WTC11 (cell line): ENCODE measurements around the gene CSHL1. TPM values are rescaled to one million over a fixed set of nuclear protein-coding genes. Genes with fewer than 3 reads are reported as not detected.

Source experiments
- ATAC-seq: fragments of 200-7000 bp; cut with Tn5 transposase; 2 replicates; pipeline ENCODE4 v1.10.0; 2021; ENCODE audit warnings: mild to moderate bottlenecking, moderate library complexity
- CTCF ChIA-PET: fragments of 300-600 bp; sonication (Branson Sonifier 250); formaldehyde crosslinking; loops from one replicate; lab custom pipeline; 2021; ENCODE audit warnings: antibody characterized with exemption; lab: Charles Lee
- POLR2A ChIA-PET: fragments of 350-600 bp; sonication (Branson Sonifier 250); formaldehyde crosslinking; loops from one replicate; lab custom pipeline; 2021; ENCODE audit warnings: antibody characterized with exemption; lab: Charles Lee
- DNase-seq: peaks from one replicate; pipeline ENCODE4 v3.0.0; 2021; ENCODE audit warnings: low spot score
- H3K27ac Mint-ChIP-seq: 2 replicates; pipeline ENCODE4 v1.8.0; 2021; ENCODE audit warnings: mixed read lengths
- H3K27me3 Mint-ChIP-seq: 2 replicates; pipeline ENCODE4 v1.8.0; 2021; ENCODE audit warnings: low read depth, mild to moderate bottlenecking, moderate library complexity, mixed read lengths
- H3K36me3 Mint-ChIP-seq: 2 replicates; pipeline ENCODE4 v1.8.0; 2021; ENCODE audit warnings: mixed read lengths
- H3K4me1 Mint-ChIP-seq: 2 replicates; pipeline ENCODE4 v1.8.0; 2022; ENCODE audit warnings: mixed read lengths
- H3K4me3 Mint-ChIP-seq: 2 replicates; pipeline ENCODE4 v1.8.0; 2021; ENCODE audit warnings: mild to moderate bottlenecking, moderate library complexity, mixed read lengths
- H3K9me3 Mint-ChIP-seq: 2 replicates; pipeline ENCODE4 v1.8.0; 2021; ENCODE audit warnings: mixed read lengths
- AR ChIP-seq: fragments of 250-450 bp; sonication (Bioruptor Pico); IDR thresholded peaks from 2 replicates; pipeline ENCODE4 v1.9.0; 2021; ENCODE audit warnings: mild to moderate bottlenecking
- ATF3 ChIP-seq: sonication (generic); formaldehyde crosslinking; conservative IDR thresholded peaks from 2 replicates; pipeline ENCODE4 v1.8.1; 2022; ENCODE audit warnings: mild to moderate bottlenecking, missing genetic modification reagents
- CREB1 ChIP-seq: sonication (generic); formaldehyde crosslinking; IDR thresholded peaks from 2 replicates; pipeline ENCODE4 v1.8.0; 2023; ENCODE audit warnings: mild to moderate bottlenecking, missing genetic modification reagents
- CREM ChIP-seq: sonication (generic); formaldehyde crosslinking; IDR thresholded peaks from 2 replicates; pipeline ENCODE4 v1.8.1; 2022; ENCODE audit warnings: mild to moderate bottlenecking, missing genetic modification reagents, moderate library complexity
- E2F1 ChIP-seq: sonication (generic); formaldehyde crosslinking; IDR thresholded peaks from 2 replicates; pipeline ENCODE4 v1.8.0; 2022; ENCODE audit warnings: mild to moderate bottlenecking, missing genetic modification reagents
- E2F5 ChIP-seq: sonication (generic); formaldehyde crosslinking; IDR thresholded peaks from 2 replicates; pipeline ENCODE4 v1.8.1; 2022; ENCODE audit warnings: mild to moderate bottlenecking, moderate library complexity, missing genetic modification reagents
- ELF4 ChIP-seq: sonication (generic); formaldehyde crosslinking; IDR thresholded peaks from 2 replicates; pipeline ENCODE4 v1.8.1; 2022; ENCODE audit warnings: low read depth, mild to moderate bottlenecking, moderate library complexity, missing genetic modification reagents
- EMX1 ChIP-seq: fragments of 250-450 bp; sonication (Bioruptor Pico); IDR thresholded peaks from 2 replicates; pipeline ENCODE4 v1.8.0; 2021; ENCODE audit warnings: mild to moderate bottlenecking
- ERG ChIP-seq: fragments of 250-450 bp; sonication (Bioruptor Pico); IDR thresholded peaks from 2 replicates; pipeline ENCODE4 v1.8.0; 2021; ENCODE audit warnings: mild to moderate bottlenecking
- FOXJ3 ChIP-seq: sonication (generic); formaldehyde crosslinking; IDR thresholded peaks from 2 replicates; pipeline ENCODE4 v1.9.0; 2021; ENCODE audit warnings: missing genetic modification reagents, mild to moderate bottlenecking, borderline replicate concordance
- GABPB1 ChIP-seq: sonication (generic); formaldehyde crosslinking; IDR thresholded peaks from 2 replicates; pipeline ENCODE4 v1.8.1; 2023; ENCODE audit warnings: mild to moderate bottlenecking, missing genetic modification reagents
- NFE2L1 ChIP-seq: sonication (generic); formaldehyde crosslinking; IDR thresholded peaks from 2 replicates; pipeline ENCODE4 v1.8.1; 2023; ENCODE audit warnings: missing genetic modification reagents
- NR2C2 ChIP-seq: sonication (generic); formaldehyde crosslinking; IDR thresholded peaks from 2 replicates; pipeline ENCODE4 v1.8.0; 2022; ENCODE audit warnings: mild to moderate bottlenecking, missing genetic modification reagents
- RELA ChIP-seq: sonication (generic); formaldehyde crosslinking; IDR thresholded peaks from 2 replicates; pipeline ENCODE4 v1.8.1; 2022; ENCODE audit warnings: missing genetic modification reagents, mild to moderate bottlenecking, borderline replicate concordance
- SMAD4 ChIP-seq: sonication (generic); formaldehyde crosslinking; IDR thresholded peaks from 2 replicates; pipeline ENCODE4 v1.8.0; 2022; ENCODE audit warnings: mild to moderate bottlenecking, missing genetic modification reagents
- SOX15 ChIP-seq: fragments of 250-450 bp; sonication (Bioruptor Pico); IDR thresholded peaks from 2 replicates; pipeline ENCODE4 v1.9.0; 2021; ENCODE audit warnings: mild to moderate bottlenecking
- SP1 ChIP-seq: sonication (generic); formaldehyde crosslinking; conservative IDR thresholded peaks from 2 replicates; pipeline ENCODE4 v1.8.1; 2022; ENCODE audit warnings: missing genetic modification reagents
- TEAD4 ChIP-seq: sonication (generic); formaldehyde crosslinking; IDR thresholded peaks from 2 replicates; pipeline ENCODE4 v1.8.0; 2022; ENCODE audit warnings: mild to moderate bottlenecking, missing genetic modification reagents
- ZBTB43 ChIP-seq: sonication (generic); formaldehyde crosslinking; IDR thresholded peaks from 2 replicates; pipeline ENCODE4 v1.8.1; 2023; ENCODE audit warnings: mild to moderate bottlenecking, missing genetic modification reagents
- ZNF121 ChIP-seq: sonication (generic); formaldehyde crosslinking; IDR thresholded peaks from 2 replicates; pipeline ENCODE4 v1.8.0; 2023; ENCODE audit warnings: missing genetic modification reagents
- ZNF138 ChIP-seq: sonication (generic); formaldehyde crosslinking; conservative IDR thresholded peaks from 2 replicates; pipeline ENCODE4 v1.8.1; 2022; ENCODE audit warnings: mild to moderate bottlenecking, moderate library complexity, missing genetic modification reagents
- ZNF512 ChIP-seq: sonication (generic); formaldehyde crosslinking; IDR thresholded peaks from 2 replicates; pipeline ENCODE4 v1.8.1; 2022; ENCODE audit warnings: missing genetic modification reagents, borderline replicate concordance
- ZNF671 ChIP-seq: fragments of 250-450 bp; sonication (Bioruptor Pico); IDR thresholded peaks from 2 replicates; pipeline ENCODE4 v1.8.0; 2021; ENCODE audit warnings: mild to moderate bottlenecking
- ZSCAN18 ChIP-seq: fragments of 250-450 bp; sonication (Bioruptor Pico); IDR thresholded peaks from 2 replicates; pipeline ENCODE4 v2.1.2; 2022; ENCODE audit warnings: mild to moderate bottlenecking, moderate library complexity
- total RNA-seq: library from RNA; stranded (reverse); gene quantifications from 3 replicates; pipeline ENCODE4 v1.2.3, GENCODE V29; 2021

The CSHL1 gene
- total RNA-seq, 1 experiment from 2014 or later = not detected

GRCh38 chr17:63939884-63940283 is 28.8 kb upstream of the CSHL1 start (continued):
- TF ChIP-seq SOX15 (CRISPR knock-in tag) = no peak
- TF ChIP-seq TEAD4 (CRISPR knock-in tag) = no peak
- TF ChIP-seq ZNF121 (CRISPR knock-in tag) = no peak
- TF ChIP-seq NR2C2 = no peak

GRCh38 chr17:63939401-63939800 is 28.3 kb upstream of the CSHL1 start:
- Mint-ChIP-seq H3K36me3 (no peaks in the 10 kb centered on the region; the same call in 1 of the 2 replicates), H3K9me3 (no peaks in the 10 kb centered on the region), H3K4me3 (no peak overlapping the region), H3K27me3 (no peaks in the 10 kb centered on the region; the same call in 1 of the 2 replicates)
- POLR2A ChIA-PET = interaction anchor here (1.0 kb wide), 1 partner anchor 22 kb away, joined by 3 read pairs; no protein-coding TSS in a partner anchor
- TF ChIP-seq SP1 (CRISPR knock-in tag) = no peak
- no peak for TF ChIP-seq ZNF512 (CRISPR knock-in tag)
- no peak for TF ChIP-seq ZNF671 (CRISPR knock-in tag)
- TF ChIP-seq, all 79 proteins: peak for 0
- Mint-ChIP-seq H3K27ac (no peak overlapping the region), H3K4me1 (peaks cover 5% of the 10 kb centered on the region)
- DNase-seq (no peak), ATAC-seq (no peak)
- CTCF ChIA-PET = interaction anchor here (0.9 to 4.8 kb wide), 8 partner anchors 10 to 194 kb away, joined by 3 to 38 read pairs (median 4); partner anchors contain the start of genes CSHL1 and GH1

GRCh38 chr17:63937920-63938319 is 26.9 kb upstream of the CSHL1 start:
- Mint-ChIP-seq H3K4me1 (peaks cover 5% of the 10 kb centered on the region), H3K4me3 (no peak overlapping the region), H3K36me3 (no peaks in the 10 kb centered on the region; the same call in 1 of the 2 replicates), H3K27ac (no peak overlapping the region), H3K9me3 (no peaks in the 10 kb centered on the region), H3K27me3 (no peaks in the 10 kb centered on the region; the same call in 1 of the 2 replicates)
- TF ChIP-seq ZNF138 (CRISPR knock-in tag) (no peak), E2F1 (CRISPR knock-in tag) (no peak), RELA (CRISPR knock-in tag) (no peak), ATF3 (CRISPR knock-in tag) (no peak), ZBTB43 (no peak), CREB1 (CRISPR knock-in tag) (no peak), ERG (CRISPR knock-in tag) (no peak), FOXJ3 (CRISPR knock-in tag) (no peak), CREM (CRISPR knock-in tag) (no peak), GABPB1 (no peak), NFE2L1 (CRISPR knock-in tag) (no peak), E2F5 (CRISPR knock-in tag) (no peak), ZSCAN18 (CRISPR knock-in tag) (no peak), AR (no peak), ELF4 (no peak), EMX1 (CRISPR knock-in tag) (no peak), SMAD4 (CRISPR knock-in tag) (no peak)
- ChIA-PET CTCF (interaction anchor here (0.7 to 2.3 kb wide), 9 partner anchors 8 to 299 kb away, joined by 3 to 19 read pairs (median 4); partner anchors contain the start of gene GH1), POLR2A (no interaction called here)
- DNase-seq = no peak
- no peak for ATAC-seq
